Panc1 (cell line): ENCODE results near the gene FDXACB1.

Source experiments
- CTCF ChIP-seq: fragments of 450-650 bp; IDR thresholded peaks from 2 replicates; pipeline ENCODE4 v1.5.1; 2017; ENCODE audit warnings: mild to moderate bottlenecking
- SIN3A ChIP-seq: IDR thresholded peaks from 2 replicates; pipeline ENCODE4 v1.6.1; 2012; ENCODE audit warnings: low read depth, mild to moderate bottlenecking, low read length, moderate library complexity, borderline replicate concordance; ENCODE audit not compliant: insufficient read depth

- TF ChIP-seq CTCF (no peak), SIN3A (no peak)
Observed at GRCh38 chr11:111913031-111913861, 34.3 kb upstream of the FDXACB1 start.
